GM21526 (cell line): ENCODE measurements around the gene KLHL3.

Experiments
- ATAC-seq: cut with Tn5 transposase; IDR thresholded peaks from one replicate; pipeline ENCODE4 v1.9.1; 2021; ENCODE audit warnings: moderate library complexity; ENCODE audit not compliant: unreplicated experiment, low FRiP score

Gene KLHL3

DNA sequence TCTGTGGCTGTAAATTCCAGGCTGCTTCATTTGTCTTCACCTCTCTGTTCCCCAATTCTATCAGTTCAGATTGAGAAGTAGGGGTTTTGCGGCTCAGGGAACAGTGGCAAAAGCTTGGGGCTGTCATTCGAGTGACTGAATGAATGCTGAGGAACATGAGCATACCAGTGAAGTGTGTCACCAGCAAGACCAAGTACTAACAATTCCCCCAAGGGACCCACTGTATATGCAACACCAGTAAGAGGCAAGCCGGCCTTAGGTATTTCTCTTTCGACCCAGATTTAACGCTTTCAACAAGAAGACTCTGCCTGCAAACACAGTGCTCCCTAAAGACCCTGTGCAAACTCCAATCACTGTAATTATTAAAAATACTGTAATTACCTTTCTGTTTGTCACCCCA, 25.8 kb downstream of the KLHL3 start:
- no peak for ATAC-seq

DNA sequence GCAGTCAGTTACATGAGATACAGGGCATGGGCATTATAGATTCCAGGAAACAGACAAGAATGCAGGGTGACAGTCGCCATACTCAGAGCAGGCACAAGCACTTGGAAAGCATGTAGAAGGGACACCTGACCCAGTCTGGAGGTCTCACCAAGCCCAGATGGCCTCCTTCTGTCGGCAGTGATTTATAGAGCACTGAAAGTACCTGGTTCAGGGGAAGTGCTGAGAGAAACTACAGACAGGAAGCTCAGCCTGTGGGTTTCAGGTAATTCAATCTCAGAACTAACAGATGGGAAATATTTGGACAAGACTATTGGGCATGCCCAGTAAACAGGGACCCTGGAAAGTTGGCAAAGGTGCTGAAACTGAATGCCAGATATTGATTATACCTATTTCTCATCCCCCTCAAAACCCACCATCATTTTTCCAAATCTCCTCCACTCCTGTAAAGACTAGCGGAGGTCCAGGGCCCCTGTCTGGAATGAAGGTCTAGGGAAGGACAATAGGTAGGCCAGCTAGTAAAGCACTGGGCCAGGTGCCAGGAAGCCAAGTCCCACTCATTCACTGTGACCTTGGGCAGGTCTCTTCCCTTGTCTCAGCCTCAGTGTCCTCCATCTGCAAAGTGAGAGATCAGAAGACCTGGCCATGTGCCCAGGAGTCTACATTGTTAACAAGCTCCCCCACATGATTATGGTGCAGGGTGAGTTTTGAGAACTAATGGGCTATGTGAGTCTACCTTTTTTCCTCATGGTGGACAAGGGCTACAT, 26.9 kb downstream of the KLHL3 start:
- ATAC-seq = no peak

DNA sequence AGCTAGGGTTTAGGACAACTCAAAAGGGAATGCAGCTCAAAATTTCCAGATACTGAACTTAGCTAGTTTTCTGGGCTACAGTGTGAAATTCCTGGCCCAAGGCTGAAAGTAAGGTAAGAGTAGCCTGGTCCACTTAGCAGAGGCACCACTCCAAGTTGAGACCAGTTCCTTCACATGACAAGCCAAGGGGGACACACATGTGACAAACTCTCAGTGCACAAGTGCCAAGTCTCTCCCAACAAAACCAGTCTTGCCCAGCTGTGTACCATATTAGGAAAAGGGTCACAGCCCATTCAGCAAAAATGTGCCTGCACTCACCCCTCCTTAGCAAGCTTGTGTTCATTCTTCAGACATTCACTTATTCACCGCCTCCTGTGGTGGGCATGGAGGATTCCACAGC, 27.8 kb downstream of the KLHL3 start:
- no peak for ATAC-seq

DNA sequence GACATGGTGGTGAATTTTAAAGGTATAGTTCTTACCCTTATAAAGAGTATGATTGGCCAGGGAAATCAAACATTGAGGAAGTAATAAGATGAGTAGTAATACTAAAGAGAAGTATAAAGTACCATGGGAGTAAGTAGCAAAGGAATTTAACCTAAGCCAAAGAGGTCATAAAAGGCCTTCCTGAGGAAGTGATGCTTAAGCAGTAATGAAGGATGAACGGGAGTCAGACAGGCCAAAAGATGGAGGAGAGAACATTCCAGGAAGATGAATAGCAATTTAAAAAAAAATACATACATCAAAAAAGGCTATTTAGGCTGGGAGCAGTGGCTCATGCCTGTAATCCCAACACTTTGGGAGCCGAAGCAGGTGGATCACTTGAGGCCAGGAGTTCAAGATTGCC, 29.0 kb downstream of the KLHL3 start:
- ATAC-seq = no peak

DNA sequence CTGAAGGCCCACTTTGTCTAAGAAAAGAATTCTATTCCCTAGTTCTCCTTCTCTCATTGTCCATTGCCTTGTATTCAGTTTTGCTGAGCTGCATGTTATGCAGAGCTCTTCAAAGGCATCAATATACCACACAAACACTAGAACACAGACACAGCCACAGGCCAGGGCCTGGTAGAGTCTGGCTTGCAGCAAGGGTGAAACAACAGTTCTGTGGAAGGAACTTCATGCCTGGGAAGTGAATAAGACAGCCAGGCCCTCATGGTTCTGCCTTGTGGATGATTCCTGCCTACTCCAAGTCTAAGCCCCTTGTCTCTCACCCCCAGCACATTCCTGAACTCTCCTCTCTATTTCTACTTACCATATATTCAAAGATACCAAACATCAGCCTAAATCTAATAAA, 30.8 kb downstream of the KLHL3 start:
- ATAC-seq = no peak

DNA sequence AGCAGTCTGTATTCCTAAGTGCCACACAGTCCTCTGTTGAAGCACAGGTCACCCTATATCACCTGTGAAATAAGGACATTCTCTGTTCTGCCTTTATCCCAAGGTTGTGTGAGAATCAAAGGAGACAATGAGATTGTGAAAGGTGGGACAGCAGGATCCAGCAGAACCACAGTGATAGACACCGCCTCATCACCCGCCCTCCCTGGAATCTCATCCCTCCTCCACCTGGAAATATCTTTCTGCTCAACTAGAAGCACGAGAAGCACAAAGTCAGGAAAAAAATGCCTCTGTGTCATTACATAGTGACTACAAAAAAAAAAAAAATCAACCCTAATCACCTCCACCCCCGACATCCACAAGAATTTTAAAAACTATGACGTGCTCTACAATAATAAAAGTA, 32.3 kb downstream of the KLHL3 start:
- no peak for ATAC-seq

DNA sequence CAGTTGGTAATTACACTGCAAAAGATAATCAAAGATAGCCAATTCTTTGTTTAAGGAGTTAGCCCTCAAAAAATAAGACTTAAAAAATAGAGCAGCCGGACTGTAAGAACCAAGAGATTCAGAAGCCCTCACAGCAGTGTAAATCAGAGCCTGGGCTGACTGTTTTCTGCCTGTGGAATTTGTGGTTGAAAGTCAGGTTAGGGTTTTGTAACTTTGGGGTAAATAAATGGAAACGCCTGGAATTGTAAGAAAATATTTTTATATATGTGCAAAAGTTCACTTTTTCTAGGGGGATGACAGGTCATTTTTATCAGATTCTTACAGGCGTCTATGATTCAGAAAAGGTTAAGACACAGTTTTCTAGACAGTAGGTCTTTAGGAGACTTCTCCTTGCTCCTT, 35.6 kb downstream of the KLHL3 start:
- ATAC-seq = no peak

DNA sequence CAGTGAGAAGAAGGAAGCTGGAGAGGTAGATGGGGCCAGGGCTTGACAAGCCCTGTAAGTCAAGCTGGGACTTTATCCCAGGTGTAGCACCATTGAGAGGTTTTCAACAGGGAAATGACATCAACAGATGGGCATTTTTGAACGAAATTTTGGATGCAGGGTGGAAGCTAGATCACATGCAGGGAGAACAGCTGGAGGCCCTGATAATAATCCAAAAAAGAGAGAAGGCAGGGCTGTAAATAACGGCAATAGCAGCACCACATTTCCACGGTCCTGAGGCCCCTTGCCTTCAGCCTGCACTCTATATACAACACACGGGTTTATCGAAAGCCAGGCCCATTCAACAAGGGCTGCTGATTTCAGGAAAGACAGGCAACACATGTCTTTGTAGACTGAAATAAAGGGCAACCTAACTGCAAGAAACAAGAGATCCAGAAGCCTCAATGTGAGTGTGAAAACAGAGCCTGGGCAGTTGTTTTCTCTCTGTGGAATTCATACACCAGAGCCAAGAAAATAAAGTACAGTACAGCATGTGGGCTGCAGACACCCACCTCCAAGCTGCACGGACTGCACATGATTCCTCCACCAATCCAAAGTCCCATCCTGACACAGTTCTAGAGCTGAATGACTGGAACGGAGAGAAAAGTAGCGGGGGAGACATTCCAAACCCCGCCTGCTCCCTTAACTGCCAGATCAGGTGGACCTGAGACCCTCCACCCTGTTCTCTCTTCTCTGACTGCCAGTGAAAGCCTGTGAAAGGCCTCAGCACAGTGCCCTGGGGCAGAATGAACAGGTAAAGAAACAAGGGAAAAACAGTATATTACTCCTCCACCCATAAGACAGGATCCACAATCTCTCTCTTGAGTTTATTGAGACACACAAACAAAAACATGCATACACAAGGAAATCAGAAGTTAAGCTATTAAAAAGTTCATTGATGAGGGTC, 36.3 kb downstream of the KLHL3 start:
- ATAC-seq = no peak

DNA sequence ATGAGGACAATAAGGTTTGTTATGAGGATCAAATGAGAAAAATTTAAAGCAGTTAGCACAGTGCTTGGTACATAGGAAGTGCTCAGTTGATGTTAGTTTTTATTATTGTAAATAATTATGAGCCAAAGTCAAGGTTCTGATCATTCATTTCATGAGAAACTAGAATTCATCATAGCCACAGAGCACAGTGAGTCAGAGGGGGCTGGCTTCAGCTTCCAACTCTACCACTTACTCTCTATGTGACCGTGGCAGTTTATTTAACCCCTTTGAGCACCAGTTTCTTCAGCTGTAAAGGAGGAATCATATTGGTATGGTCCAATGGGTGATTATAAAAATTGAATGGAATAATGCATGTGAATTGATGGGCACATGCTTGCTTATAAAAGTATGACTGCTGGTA, 39.4 kb downstream of the KLHL3 start:
- no peak for ATAC-seq

DNA sequence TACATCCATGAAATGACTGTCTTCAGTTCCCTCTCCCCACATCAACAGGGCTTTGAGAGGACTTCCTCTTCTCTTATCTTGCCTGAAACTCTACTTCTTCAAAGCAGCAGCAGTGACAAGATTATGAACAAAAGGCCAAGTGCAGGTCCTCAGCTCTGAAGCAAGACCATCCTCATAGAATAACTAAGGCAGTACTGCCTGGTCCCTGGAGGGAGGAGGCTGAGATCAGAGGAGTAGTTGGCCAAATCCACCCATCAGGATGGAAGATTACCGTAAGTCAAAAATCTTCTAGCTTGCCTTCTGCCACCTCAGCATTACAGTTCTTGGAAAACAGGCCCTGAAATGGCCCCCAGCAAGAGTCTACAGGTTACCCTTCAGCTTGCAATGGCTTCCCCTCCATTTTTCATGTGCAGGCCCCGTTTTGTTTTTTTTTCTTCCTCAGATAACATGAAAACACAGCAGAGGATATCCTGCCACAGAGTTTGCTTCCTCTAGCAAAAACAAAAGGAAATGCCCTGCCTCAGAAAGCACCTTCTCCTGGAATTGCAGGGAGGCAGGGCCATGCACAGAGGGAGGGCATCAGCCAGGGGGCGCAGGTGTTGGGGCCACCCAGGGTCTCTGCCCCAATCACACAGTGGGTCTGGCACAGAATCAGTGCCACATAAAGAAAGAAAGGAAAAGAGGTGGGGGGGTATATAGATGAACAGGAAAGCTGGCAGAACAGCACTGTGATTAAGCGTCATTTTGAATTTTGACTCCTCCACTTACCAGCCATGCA, 40.0 kb downstream of the KLHL3 start:
- ATAC-seq = no peak

DNA sequence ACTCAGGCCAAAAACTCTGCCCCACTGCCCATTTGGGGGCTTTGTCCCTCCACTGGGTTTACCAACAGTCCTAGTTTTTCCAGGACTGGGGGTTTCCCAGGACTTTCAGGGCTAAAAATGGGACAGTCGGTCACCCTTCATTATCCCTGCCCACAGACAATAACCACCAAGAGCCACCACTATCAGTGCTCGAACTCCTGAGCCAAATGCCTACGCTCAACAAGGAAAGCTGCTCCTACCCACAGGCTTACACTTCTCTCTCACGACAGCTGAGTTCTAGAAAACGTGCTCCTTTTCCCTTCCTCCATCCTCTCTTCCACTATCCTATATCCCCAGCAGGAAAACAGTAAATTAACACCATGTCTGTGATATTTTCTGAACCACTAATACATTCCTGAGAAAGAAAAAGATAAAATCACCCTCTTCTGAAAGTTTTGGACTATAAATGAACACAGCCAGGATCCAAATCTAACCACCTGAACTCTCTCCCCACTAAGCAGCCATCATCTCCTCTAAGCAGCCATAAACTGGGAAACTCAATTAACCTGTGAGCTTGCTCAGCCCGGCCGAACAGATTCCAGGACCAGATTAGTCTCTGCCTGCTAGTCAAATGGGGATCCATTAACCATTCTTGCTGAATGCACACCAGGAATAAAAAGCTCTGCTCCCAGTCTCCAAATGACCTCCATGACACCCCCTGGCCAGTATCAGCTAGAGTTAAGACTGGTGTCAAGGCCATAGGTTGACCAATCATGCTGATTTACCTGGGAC, 41.8 kb downstream of the KLHL3 start:
- ATAC-seq = no peak

DNA sequence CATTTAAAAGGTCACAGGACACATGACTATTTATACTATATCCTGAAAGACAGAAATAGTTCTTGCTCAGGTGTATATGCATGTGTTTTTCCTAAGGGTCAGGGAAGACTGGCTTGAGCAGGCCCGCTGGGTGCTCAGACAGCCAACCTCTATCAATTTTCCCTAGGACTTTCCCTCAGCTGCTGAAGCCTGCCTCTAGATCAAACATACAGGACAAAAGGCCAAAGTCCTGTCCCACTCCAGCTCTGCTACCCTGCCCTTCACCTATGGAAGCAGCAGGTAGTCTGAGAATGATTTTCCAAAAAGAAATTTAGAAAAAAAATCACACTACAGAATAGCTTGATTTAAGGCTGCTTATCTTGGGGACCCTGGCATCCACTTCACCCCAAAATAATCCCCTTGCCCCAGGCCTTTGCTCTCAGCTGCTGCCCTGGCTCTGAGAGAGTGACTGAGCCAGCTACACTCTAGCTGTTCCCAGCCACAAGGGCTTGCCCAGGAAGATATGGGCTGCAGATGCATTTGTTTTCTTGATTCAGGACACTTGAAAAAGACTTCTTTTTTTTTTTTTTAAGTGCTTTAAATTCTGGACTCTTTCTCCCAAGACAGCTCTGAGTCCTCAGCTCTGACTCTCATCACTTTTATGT, 42.5 kb downstream of the KLHL3 start:
- ATAC-seq = no peak

DNA sequence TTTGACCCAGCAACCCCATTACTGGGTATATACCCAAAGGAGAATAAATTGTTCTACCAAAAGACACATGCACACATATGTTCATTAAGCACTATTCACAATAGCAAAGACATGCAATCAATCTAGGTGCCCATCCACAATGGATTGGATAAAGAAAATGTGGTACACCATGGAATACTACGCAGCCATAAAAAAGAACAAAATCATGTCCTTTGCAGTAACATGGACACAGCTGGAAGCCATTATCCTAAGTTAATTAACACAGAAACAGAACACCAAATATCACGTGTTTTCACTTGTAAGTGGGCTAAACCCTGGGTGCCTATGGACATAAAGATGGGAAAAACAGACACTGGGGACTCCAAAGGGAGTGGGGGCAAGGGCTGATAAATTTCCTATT, 46.6 kb downstream of the KLHL3 start:
- ATAC-seq = no peak

DNA sequence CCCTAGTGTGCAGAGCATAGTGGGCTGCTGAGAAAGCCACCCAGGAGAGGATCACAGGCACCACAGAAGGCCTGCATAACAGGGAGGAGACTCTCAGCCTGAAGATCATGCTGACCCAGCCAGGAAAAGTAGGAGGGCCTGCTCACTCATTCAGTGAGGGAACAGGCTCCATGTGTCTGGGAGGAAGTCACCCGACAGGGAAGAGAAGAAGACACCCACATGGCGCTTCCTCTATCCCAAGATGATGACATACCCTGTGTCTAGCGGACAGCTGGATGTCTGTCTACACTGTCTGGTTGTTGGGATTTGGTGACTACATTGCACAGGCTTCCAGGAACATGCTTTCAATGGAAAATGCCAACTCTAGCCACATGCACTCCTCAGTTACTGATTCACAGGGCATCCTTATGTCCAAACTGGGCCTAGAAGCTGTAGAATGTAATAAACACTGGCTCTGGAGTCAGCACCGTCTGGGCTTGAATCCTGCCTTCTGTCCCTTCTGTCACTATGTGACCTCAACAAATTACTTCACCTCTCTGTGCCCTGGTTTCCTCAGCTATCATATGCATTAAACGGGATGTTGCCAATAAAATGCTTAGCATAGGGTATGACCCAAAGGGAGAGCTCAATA, 47.6 kb downstream of the KLHL3 start:
- ATAC-seq = no peak

DNA sequence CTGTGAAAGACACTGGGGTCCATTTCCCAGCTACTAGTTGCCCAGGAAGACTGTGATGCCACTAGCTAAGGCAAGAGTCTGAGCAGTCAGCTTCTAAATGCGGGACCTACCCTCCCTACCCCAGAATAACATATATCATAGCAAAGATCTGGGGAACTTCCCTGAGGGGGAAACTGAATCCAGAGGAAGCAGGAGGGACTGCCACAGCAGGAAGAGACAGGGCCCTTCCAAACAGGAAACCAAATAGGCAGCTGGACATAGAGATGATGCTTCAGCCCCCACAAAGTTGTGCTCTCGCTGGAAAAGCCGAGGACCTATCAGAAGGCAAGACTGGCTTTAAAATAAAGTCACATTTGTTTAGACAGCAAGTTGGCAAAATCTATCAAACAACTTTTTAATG, 51.1 kb downstream of the KLHL3 start:
- ATAC-seq = no peak

DNA sequence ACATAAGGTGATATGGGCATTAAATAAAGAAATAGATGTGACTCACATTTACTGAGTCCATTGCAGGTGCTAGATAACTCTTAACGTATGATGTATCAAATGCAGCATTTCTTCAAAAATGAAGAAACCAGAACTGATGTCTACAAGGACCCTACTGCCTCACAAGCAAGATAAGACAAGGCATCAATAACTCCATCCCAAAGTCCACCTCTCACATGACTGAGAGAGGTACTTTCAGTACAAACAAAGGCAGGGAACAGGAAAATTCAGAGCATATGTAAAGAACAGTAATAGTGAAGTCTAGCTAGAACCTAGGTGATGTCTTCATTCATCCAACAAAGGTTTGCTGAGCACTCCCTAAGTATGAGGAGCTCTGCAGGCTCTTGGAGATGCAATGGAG, 54.7 kb downstream of the KLHL3 start:
- no peak for ATAC-seq

DNA sequence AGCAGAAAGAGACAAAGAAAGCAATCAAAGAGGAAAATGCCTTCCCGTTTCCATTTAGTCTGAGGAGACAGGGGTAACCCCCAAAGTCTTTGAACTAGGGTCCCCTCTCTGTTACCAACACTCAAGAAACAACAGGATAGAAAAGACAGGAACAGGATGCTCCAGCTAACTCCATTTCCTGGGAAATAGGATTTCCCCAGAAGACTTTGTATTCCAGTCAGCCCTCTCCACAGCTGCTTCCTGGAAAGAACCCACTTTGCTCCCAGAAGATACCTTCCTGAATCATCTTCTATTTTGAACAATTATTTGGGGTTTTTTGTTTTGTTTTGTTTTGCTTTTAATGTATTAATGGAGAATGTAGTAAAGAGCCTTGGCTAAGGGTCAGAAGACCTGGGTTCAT, 56.0 kb downstream of the KLHL3 start:
- no peak for ATAC-seq

DNA sequence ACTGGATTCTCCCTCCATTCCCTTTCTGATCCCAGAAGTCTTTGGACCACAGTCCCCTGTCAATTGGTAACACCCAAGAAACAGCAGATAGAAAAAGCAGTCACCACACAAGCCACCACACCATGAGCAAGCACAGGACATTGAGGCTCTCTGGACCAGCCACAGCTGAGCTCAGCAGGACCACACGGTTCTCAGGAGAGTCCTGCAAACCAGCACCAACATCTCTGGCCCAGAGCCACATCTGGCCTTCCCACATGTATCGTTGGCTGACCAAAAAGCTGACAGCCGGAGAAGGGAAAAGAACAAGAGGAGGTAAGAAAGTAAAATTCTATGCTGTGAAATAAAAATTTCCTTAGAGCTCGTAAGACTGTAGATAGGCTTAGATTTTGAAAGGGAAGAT, 56.7 kb downstream of the KLHL3 start:
- ATAC-seq = no peak

DNA sequence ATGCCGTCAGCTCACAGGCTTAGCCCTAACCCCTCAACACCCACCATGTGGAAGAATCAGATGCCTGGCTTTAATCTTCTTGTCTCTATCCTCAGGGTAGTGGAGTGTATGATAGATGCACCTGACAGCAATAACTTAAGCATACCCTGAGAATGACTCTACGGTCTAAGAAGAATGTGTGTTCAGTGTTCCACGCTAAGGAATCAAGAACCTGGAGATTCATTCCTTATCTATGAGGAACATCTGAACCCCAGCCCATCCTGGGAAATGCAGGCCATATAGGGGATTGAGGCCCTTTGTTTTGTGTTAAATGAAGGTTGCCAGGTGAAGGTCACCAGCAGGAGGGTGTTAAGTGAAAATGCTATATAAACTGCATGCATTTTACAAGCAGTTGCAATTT, 63.0 kb downstream of the KLHL3 start:
- no peak for ATAC-seq
